RKO (cell line): ENCODE data around the gene PTGS1.
"Not testable (repeated sequence)": the region's sequence is repeated elsewhere in the genome, so short reads cannot be mapped to it uniquely, and the experiment has no call there.

Experiments
- DNase-seq: peaks from one replicate; pipeline ENCODE4 v3.0.0-alpha.2; 2016; ENCODE audit warnings: low spot score

Gene PTGS1

GRCh38 chr9:122398371-122398924, 27.6 kb downstream of the PTGS1 start:
- no peak for DNase-seq

DNA sequence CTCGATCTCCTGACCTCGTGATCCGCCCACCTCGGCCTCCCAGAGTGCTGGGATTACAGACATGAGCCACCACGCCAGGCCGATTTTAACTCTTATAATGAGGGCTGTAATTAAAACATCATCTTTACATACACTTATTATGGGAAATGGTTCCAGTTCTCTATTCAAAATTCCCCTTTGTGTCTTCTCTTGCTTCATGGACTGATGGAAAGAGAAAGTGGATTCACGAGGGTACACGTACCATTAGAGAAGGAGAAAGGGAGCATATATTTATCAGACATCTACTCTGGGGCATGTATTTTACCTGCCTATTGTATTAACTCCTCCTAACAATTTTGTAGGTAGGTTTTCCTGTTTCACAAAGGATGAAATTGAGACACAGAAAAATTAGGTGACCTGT, 31.1 kb downstream of the PTGS1 start:
- no peak for DNase-seq

GRCh38 chr9:122402403-122402871, 31.6 kb downstream of the PTGS1 start:
- DNase-seq, result peak; percentile 99

- no peak for DNase-seq
These were observed 32.0 kb downstream of the PTGS1 start for GRCh38 chr9:122402874-122403273.

DNA sequence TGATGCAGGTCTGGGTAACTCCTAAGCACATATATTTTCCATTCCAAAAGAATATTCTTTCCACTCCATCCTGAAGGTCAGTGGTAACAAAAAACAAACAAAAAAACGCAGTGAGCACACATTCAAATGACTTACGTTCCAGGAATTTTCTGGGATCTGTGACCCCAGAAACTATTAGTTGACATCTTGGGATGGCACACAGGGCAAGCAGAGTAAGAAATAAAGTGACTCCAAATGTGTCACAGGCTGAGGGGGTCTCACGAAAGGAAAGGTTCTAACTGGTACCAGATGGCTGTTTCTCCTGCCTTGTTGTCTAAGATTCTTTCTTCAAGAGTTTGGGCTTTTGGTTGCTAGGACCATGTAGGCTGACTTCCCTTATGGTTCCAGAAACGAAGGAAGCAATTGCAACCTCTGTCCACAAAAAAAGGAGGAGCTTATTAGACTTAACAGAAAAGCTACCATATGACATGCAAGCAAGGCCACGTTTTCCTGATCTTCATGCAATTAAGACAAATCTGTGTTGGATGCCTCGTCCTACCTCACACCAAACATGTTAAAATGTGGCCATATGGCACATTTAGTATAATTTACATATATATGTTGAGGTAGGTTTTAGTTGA, 32.7 kb downstream of the PTGS1 start:
- no peak for DNase-seq

DNA sequence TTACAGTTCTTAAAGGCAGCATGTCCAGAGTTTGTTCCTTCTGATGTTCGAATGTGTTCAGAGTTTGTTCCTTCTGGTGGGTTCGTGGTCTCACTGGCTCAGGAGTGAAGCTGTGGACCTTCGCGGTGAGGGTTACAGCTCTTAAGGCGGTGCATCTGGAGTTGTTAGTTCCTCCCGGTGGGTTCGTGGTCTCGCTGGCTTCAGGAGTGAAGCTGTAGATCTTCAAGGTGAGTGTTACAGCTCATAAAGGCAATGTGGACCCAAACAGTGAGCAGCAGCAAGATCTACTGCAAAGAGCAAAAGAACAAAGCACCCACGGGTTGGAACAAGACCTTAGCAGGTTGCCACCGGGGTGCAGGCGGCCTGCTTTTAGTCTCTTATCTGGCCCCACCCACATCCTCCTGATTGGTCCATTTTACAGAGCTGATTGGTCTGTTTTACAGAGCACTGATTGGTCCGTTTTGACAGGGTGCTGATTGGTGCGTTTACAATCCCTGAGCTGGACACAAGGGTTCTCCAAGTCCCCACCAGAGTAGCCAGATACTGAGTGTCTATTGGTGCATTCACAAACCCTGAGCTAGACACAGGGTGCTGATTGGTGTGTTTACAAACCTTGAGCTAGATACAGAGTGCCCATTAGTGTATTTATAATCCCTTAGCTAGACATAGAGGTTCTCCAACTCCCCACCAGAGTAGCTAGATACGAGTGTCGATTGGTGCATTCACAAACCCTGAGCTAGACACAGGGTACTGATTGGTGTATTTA, 34.7 kb downstream of the PTGS1 start:
- not testable (repeated sequence) for DNase-seq

DNA sequence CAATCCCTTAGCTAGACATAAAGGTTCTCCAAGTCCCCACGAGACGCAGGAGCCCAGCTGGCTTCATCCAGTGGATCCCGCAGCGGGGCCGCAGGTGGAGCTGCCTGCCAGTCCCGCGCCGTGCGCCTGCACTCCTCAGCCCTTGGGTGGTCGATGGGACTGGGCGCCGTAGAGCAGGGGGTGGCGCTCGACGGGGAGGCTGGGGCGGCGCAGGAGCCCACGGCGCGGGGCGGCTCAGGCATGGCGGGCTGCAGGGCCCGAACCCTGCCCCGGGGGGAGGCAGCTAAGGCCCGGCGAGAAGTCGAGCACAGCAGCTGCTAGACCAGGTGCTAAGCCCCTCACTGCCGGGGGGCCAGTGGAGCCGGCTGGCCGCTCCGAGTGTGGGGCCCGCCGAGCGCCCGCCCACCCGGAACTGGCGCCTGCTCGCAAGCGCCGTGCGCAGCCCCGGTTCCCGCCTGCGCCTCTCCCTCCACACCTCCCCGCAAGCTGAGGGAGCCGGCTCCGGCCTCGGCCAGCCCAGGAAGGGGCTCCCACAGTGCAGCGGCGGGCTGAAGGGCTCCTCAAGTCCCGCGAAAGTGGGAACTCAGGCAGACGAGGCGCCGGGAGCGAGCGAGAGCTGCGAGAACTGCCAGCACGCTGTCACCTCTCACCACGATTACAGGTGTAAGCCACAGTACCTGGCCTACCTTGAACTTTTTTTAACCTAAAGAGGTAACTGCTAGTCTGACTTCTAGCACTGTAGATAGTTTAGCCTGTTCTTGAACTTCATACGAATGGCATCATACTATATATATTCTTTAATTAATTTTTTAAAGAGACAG, 35.5 kb downstream of the PTGS1 start:
- DNase-seq, result no peak

DNA sequence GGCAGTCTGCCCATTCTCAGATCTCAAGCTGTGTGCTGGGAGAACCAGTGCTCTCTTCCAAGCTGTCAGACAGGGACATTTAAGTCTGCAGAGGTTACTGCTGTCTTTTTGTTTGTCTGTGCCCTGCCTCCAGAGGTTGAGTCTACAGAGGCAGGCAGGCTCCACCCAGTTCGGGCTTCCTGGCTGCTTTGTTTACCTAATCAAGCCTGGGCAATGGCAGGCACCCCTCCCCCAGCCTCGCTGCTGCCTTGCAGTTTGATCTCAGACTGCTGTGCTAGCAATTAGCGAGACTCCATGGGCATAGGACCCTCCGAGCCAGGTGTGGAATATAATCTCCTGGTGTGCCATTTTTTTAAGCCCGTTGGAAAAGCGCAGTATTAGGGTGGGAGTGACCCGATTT, 43.3 kb downstream of the PTGS1 start:
- not testable (repeated sequence) for DNase-seq

DNA sequence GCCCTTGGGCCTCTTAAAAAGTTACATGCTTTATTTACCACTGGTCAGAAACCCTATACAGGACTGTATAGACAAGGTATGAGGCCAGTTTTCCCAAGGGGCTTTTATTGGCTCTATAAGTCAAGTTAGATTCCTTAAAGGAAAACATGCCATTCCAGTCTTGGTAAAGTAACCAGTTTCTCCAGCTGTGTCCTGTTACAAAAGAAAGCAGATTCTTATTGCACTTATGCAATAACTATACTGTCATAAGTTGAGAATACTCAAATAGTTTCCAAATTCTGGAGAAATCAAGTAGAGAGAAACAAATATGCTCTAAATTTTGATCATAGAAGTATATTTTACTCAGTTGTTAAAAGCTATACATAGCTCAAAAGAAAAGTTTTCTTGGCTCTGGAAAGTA, 47.2 kb downstream of the PTGS1 start:
- DNase-seq, result no peak

GRCh38 chr9:122420315-122420714, 49.5 kb downstream of the PTGS1 start:
- DNase-seq, result no peak

GRCh38 chr9:122425087-122425486, 54.3 kb downstream of the PTGS1 start:
- DNase-seq, result no peak

- no peak for DNase-seq
These were observed 55.9 kb downstream of the PTGS1 start for GRCh38 chr9:122426723-122427122.

DNA sequence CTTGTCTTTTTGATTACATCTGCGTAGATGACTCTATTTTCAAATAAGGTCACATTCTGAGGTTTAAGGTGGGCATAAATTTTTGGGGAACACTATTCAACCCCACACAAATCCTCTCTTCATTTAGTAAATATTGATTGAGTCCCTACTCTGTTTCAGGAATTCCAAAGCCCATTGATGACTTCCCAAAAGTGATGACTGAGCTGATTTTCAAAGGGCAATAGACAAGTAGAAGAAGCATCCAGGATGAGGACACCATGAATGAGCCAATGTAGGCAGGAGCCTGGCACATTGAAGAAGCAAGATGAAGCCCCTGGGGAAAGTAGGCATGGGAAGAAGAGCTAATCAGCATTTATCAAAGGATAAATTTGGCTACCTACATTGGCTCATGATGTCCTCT, 71.7 kb downstream of the PTGS1 start:
- no peak for DNase-seq

DNA sequence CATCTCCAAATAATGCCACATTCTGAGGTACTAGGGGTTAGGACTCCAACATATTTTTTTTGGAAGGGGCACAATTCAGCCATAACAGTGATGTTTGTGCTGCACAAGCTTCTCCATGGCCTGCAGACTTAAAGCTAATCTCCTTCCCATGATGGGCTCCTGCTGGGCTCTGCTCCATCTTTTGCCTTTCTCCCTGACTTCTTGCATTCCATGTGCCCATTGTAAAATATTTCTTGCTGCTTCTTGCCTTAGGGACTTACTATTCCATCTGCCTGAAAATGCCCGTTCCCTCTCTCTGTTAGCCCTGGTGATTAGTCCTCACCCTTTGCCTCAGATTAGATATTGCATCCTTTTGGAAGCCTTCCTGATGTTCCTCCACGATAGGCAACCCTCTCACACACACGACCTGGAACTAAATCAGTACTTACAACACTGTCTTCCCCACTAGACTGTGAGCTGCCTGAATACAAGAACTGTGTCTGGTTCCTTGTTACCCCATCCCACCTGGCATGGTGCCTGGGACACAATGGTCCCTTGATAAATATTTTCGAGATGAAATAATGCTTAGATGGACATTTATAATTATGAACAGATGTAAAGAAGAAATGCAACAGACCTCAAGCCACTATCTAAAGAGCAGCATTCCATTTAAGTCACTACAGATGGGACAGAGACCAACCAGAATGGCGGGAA, 73.4 kb downstream of the PTGS1 start:
- DNase-seq, result no peak
